ENCODE measurements around the gene IQGAP3. TPM values are rescaled to one million over a fixed set of nuclear protein-coding genes. Genes with fewer than 3 reads are reported as not detected.

IQGAP3 gene
- polyA plus RNA-seq, 3 donors = 0.03 to 0.24 TPM; not detected in 1

DNA sequence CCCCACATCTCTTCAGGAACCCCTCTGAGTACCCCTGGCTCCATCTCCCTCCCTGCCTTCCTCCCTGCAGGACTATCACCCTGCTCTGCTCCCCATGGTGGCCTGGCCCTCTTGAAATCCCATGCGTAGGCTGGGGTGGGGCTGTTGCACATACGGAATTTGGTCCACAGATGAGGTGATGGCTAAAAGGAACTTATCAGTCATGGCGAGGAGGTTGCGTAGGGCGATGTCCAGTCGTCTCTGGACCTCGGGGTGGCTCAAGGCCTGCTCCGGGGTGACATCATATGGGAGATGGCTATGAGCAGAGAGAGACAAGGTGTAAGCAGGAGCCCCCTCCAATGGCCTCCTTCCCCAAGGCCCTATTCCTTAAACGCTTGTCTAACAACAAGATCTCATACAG is 35.3 kb downstream of the IQGAP3 start:
- H3K27me3 Mint-ChIP-seq (ENCODE audit: low read depth in 3 of 3) = peaks cover 0 to 3% (median 0%) of the 10 kb centered on the region in 3 donors
- peak overlapping the region in 2 of 7 donors; percentile 25 to 61 for H3K27ac Mint-ChIP-seq
- Histone ChIP-seq H3K4me2 (replicated peaks; ENCODE audit: extremely low read depth, low read length, poor library complexity, severe bottlenecking) (no peak overlapping the region), H3K27me3 (ENCODE audit: control insufficient read depth in 2 of 2, insufficient read depth in 2 of 2, low read length in 2 of 2) (no peaks in the 10 kb centered on the region), H3K36me3 (replicated peaks in 1 of 2; ENCODE audit: control insufficient read depth in 1 of 2, insufficient read depth in 2 of 2, low read length in 2 of 2) (peaks cover 51 to 92% of the 10 kb centered on the region in 2 donors), H2AFZ (ENCODE audit: insufficient read depth, low read depth, low read length, poor library complexity, severe bottlenecking) (no peak overlapping the region), H3K9me3 (replicated peaks in 1 of 2; ENCODE audit: control insufficient read depth in 1 of 2, insufficient read depth in 1 of 2, low read length in 2 of 2) (no peaks in the 10 kb centered on the region), H4K20me1 (ENCODE audit: insufficient read depth, low read length) (no peaks in the 10 kb centered on the region), H3K4me1 (ENCODE audit: control insufficient read depth in 1 of 2, insufficient read depth in 2 of 2, low read length in 2 of 2) (no peaks in the 10 kb centered on the region), H3K9ac (ENCODE audit: insufficient read depth, low read length, poor library complexity, severe bottlenecking) (no peak overlapping the region), H3K27ac (ENCODE audit: low read depth in 1 of 2, low read length in 2 of 2) (peak overlapping the region in 1 of 2 donors; percentile 13), H3K4me3 (replicated peaks in 1 of 3; ENCODE audit: low read depth in 2 of 3, low read length in 3 of 3) (no peak overlapping the region), H3K79me2 (ENCODE audit: insufficient read depth, low read length) (no peaks in the 10 kb centered on the region)
- no peak for DNase-seq
- H3K9me3 Mint-ChIP-seq = no peaks in the 10 kb centered on the region
- TF ChIP-seq, protein P1, sequence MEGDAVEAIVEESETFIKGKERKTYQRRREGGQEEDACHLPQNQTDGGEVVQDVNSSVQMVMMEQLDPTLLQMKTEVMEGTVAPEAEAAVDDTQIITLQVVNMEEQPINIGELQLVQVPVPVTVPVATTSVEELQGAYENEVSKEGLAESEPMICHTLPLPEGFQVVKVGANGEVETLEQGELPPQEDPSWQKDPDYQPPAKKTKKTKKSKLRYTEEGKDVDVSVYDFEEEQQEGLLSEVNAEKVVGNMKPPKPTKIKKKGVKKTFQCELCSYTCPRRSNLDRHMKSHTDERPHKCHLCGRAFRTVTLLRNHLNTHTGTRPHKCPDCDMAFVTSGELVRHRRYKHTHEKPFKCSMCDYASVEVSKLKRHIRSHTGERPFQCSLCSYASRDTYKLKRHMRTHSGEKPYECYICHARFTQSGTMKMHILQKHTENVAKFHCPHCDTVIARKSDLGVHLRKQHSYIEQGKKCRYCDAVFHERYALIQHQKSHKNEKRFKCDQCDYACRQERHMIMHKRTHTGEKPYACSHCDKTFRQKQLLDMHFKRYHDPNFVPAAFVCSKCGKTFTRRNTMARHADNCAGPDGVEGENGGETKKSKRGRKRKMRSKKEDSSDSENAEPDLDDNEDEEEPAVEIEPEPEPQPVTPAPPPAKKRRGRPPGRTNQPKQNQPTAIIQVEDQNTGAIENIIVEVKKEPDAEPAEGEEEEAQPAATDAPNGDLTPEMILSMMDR (IDR thresholded peaks at IDR 0.05) = no peak
- peaks cover 12% of the 10 kb centered on the region for H3K4me1 Mint-ChIP-seq
- H3K4me3 Mint-ChIP-seq = no peak overlapping the region
- intact Hi-C loops (cut with micrococcal nuclease) = no loop called here
- H3K36me3 Mint-ChIP-seq = peaks cover 79 to 88% of the 10 kb centered on the region in 2 donors
- WGBS (ENCODE audit: insufficient coverage) = 93% methylated on average over 2 of the region's 9 CpGs

DNA sequence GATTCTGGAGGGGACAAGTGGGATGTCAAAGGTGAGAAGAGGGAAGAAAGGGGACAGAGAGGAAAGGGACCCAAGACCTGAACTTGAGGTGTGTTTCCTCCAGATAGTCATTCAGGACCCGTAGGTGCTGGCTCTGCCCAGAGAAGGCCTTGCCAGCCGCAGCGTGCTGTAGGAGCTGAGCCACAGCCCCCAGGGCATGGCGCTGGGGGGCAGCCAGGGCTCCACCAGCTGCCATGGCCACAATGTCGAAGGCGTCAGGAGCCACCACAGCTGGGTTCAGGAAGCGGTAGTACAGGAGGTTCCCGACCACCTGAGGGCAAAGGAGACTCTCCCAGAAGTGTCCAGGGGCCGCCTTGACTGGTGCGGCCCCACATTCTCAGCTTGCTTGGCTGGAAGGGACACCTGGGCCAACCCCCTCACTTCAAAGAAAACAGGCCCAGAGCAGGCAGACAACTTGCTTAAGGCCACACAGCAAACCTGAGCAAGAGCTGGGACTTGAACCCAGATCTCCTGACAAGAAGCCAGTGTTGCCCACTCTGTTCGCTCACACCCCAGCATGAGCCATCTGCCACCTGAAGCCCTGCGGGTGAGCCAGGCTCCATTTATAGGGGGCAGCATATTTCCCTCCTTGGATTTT is 37.8 kb downstream of the IQGAP3 start:
- intact Hi-C loops (cut with micrococcal nuclease) = no loop called here
- no peak overlapping the region for H3K4me3 Mint-ChIP-seq
- H3K27me3 ChIP-seq (ENCODE audit: control insufficient read depth in 2 of 2, insufficient read depth in 2 of 2, low read length in 2 of 2) = no peaks in the 10 kb centered on the region
- no peaks in the 10 kb centered on the region for H3K4me1 Mint-ChIP-seq
- H3K27me3 Mint-ChIP-seq (ENCODE audit: low read depth in 3 of 3) = peaks cover 0 to 3% (median 0%) of the 10 kb centered on the region in 3 donors
- no peak overlapping the region for H3K4me3 ChIP-seq (replicated peaks in 1 of 3; ENCODE audit: low read depth in 2 of 3, low read length in 3 of 3)
- H3K4me2 ChIP-seq (replicated peaks; ENCODE audit: extremely low read depth, low read length, poor library complexity, severe bottlenecking) = no peak overlapping the region
- peaks cover 57 to 86% of the 10 kb centered on the region in 2 donors for H3K36me3 ChIP-seq (replicated peaks in 1 of 2; ENCODE audit: control insufficient read depth in 1 of 2, insufficient read depth in 2 of 2, low read length in 2 of 2)
- no peak overlapping the region for H3K27ac ChIP-seq (ENCODE audit: low read depth in 1 of 2, low read length in 2 of 2)
- no peak for DNase-seq
- peaks cover 72 to 89% of the 10 kb centered on the region in 2 donors for H3K36me3 Mint-ChIP-seq
- WGBS (ENCODE audit: insufficient coverage) = 92% methylated on average over 12 of the region's 12 CpGs
- TF ChIP-seq, protein P1 (IDR thresholded peaks at IDR 0.05) = no peak
- H3K27ac Mint-ChIP-seq = peak overlapping the region in 3 of 7 donors; percentile 25 to 75 (median 35)
- no peaks in the 10 kb centered on the region for H3K79me2 ChIP-seq (ENCODE audit: insufficient read depth, low read length)
- no peaks in the 10 kb centered on the region for H3K4me1 ChIP-seq (ENCODE audit: control insufficient read depth in 1 of 2, insufficient read depth in 2 of 2, low read length in 2 of 2)
- H3K9ac ChIP-seq (ENCODE audit: insufficient read depth, low read length, poor library complexity, severe bottlenecking) = no peak overlapping the region
- no peak overlapping the region for H2AFZ ChIP-seq (ENCODE audit: insufficient read depth, low read depth, low read length, poor library complexity, severe bottlenecking)
- H3K9me3 Mint-ChIP-seq = no peaks in the 10 kb centered on the region
- no peaks in the 10 kb centered on the region for H3K9me3 ChIP-seq (replicated peaks in 1 of 2; ENCODE audit: control insufficient read depth in 1 of 2, insufficient read depth in 1 of 2, low read length in 2 of 2)
- H4K20me1 ChIP-seq (ENCODE audit: insufficient read depth, low read length) = no peaks in the 10 kb centered on the region
